H9 (cell line): ENCODE results near the gene CMAS. TPM values are rescaled to one million over a fixed set of nuclear protein-coding genes. Genes with fewer than 3 reads are reported as not detected.

Experiments
- DNase-seq: peaks from one replicate; pipeline ENCODE4 v3.0.0-alpha.2; 2017
- H2AFZ ChIP-seq: one replicate; pipeline ENCODE4 v1.6.1; 2013; ENCODE audit warnings: mild to moderate bottlenecking, low read length, control low read depth, moderate library complexity
- H2AK5ac ChIP-seq: 2 replicates; pipeline ENCODE4 v1.6.1; 2013; ENCODE audit warnings: low read length, control low read depth, mixed read lengths; ENCODE audit not compliant: insufficient read length
- H2BK120ac ChIP-seq: one replicate; pipeline ENCODE4 v1.6.1; 2013; ENCODE audit warnings: low read depth, mild to moderate bottlenecking, low read length, control low read depth, inconsistent platforms; ENCODE audit not compliant: poor library complexity, severe bottlenecking
- H2BK12ac ChIP-seq: 2 replicates; pipeline ENCODE4 v1.6.1; 2013; ENCODE audit warnings: low read length, control low read depth, mixed read lengths, low read depth; ENCODE audit not compliant: insufficient read length
- H2BK15ac ChIP-seq: 2 replicates; pipeline ENCODE4 v1.6.1; 2013; ENCODE audit warnings: low read depth, low read length, control low read depth
- H2BK20ac ChIP-seq: one replicate; pipeline ENCODE4 v1.6.1; 2013; ENCODE audit warnings: low read depth, mild to moderate bottlenecking, low read length, control low read depth, inconsistent platforms; ENCODE audit not compliant: poor library complexity, severe bottlenecking
- H2BK5ac ChIP-seq: 2 replicates; pipeline ENCODE4 v1.6.1; 2013; ENCODE audit warnings: low read length, control low read depth, mixed read lengths; ENCODE audit not compliant: insufficient read length
- H3K14ac ChIP-seq: 2 replicates; pipeline ENCODE4 v1.6.1; 2013; ENCODE audit warnings: low read length, control low read depth; ENCODE audit not compliant: insufficient read depth
- H3K18ac ChIP-seq: 2 replicates; pipeline ENCODE4 v1.6.1; 2013; ENCODE audit warnings: low read depth, mild to moderate bottlenecking, mixed read lengths, low read length, control low read depth; ENCODE audit not compliant: insufficient read length
- H3K23ac ChIP-seq: 2 replicates; pipeline ENCODE4 v1.6.1; 2013; ENCODE audit warnings: low read length, control low read depth, mixed read lengths, low read depth; ENCODE audit not compliant: insufficient read length
- H3K23me2 ChIP-seq: 2 replicates; pipeline ENCODE4 v1.6.1; 2013; ENCODE audit warnings: low read depth, mild to moderate bottlenecking, mixed read lengths, low read length, control low read depth; ENCODE audit not compliant: insufficient read length, poor library complexity, severe bottlenecking
- H3K27ac ChIP-seq: 2 replicates; pipeline ENCODE4 v1.5.1; 2013; ENCODE audit warnings: low read length, control low read depth, mixed read lengths, low read depth; ENCODE audit not compliant: insufficient read length
- H3K27me3 ChIP-seq: 2 replicates; pipeline ENCODE4 v1.6.1; 2013; ENCODE audit warnings: low read length, control low read depth, inconsistent platforms; ENCODE audit not compliant: insufficient read depth
- H3K4ac ChIP-seq: 2 replicates; pipeline ENCODE4 v1.6.1; 2013; ENCODE audit warnings: low read depth, mild to moderate bottlenecking, control low read depth, inconsistent platforms, low read length, moderate library complexity
- H3K4me1 ChIP-seq: 2 replicates; pipeline ENCODE4 v1.6.1; 2013; ENCODE audit warnings: low read length, control low read depth, inconsistent platforms; ENCODE audit not compliant: insufficient read depth
- H3K4me2 ChIP-seq: 2 replicates; pipeline ENCODE4 v1.6.1; 2013; ENCODE audit warnings: low read length, control low read depth, mixed read lengths; ENCODE audit not compliant: insufficient read length, insufficient read depth
- H3K56ac ChIP-seq: 2 replicates; pipeline ENCODE4 v1.6.1; 2013; ENCODE audit warnings: low read depth, mild to moderate bottlenecking, mixed read lengths, low read length, control low read depth; ENCODE audit not compliant: insufficient read length
- H3K79me1 ChIP-seq: 2 replicates; pipeline ENCODE4 v1.6.1; 2013; ENCODE audit warnings: low read depth, mild to moderate bottlenecking, moderate library complexity, low read length, control low read depth, inconsistent platforms; ENCODE audit not compliant: insufficient read depth, poor library complexity, severe bottlenecking
- H3K79me2 ChIP-seq: 2 replicates; pipeline ENCODE4 v1.6.1; 2013; ENCODE audit warnings: low read length, control low read depth, inconsistent platforms; ENCODE audit not compliant: insufficient read depth
- H3K9ac ChIP-seq: 2 replicates; pipeline ENCODE4 v1.6.1; 2013; ENCODE audit warnings: low read length, control low read depth, mixed read lengths; ENCODE audit not compliant: insufficient read length; ENCODE audit errors: extremely low read depth
- H3K9me3 ChIP-seq: one replicate; pipeline ENCODE4 v1.6.1; 2013; ENCODE audit warnings: low read depth, low read length, inconsistent platforms; ENCODE audit not compliant: control insufficient read depth
- H3T11ph ChIP-seq: one replicate; pipeline ENCODE4 v1.6.1; 2013; ENCODE audit warnings: mild to moderate bottlenecking, low read length, control low read depth, inconsistent platforms
- H4K20me1 ChIP-seq: one replicate; pipeline ENCODE4 v1.6.1; 2013; ENCODE audit not compliant: control insufficient read depth, insufficient read length, insufficient read depth
- H4K5ac ChIP-seq: 2 replicates; pipeline ENCODE4 v1.6.1; 2013; ENCODE audit warnings: low read depth, mild to moderate bottlenecking, mixed read lengths, low read length, control low read depth; ENCODE audit not compliant: insufficient read length
- H4K8ac ChIP-seq: replicated peaks from 2 replicates; pipeline ENCODE4 v1.6.1; 2013; ENCODE audit warnings: low read length, control low read depth, mixed read lengths, low read depth; ENCODE audit not compliant: insufficient read length
- H4K91ac ChIP-seq: 2 replicates; pipeline ENCODE4 v1.6.1; 2013; ENCODE audit warnings: low read depth, mild to moderate bottlenecking, moderate library complexity, mixed read lengths, low read length, control low read depth; ENCODE audit not compliant: insufficient read length
- H3K27ac Mint-ChIP-seq, 3 experiments: 2 replicates in 2 of 3; 3 replicates in 1 of 3; pipeline ENCODE4 v1.8.0; 2020 to 2021; ENCODE audit warnings: mixed read lengths in 3 of 3, mild to moderate bottlenecking in 1 of 3, moderate library complexity in 1 of 3
- H3K27me3 Mint-ChIP-seq: 2 replicates; pipeline ENCODE4 v1.8.0; 2021; ENCODE audit warnings: low read depth, mild to moderate bottlenecking, moderate library complexity, mixed read lengths
- H3K36me3 Mint-ChIP-seq, 3 experiments: 2 replicates in 2 of 3; 3 replicates in 1 of 3; pipeline ENCODE4 v1.8.0; 2020 to 2021; ENCODE audit warnings: low read depth in 3 of 3, mixed read lengths in 3 of 3; ENCODE audit not compliant: insufficient read depth in 1 of 3
- H3K4me1 Mint-ChIP-seq, 2 experiments: 2 replicates each; pipeline ENCODE4 v1.8.0; 2020; ENCODE audit warnings: mixed read lengths in 2 of 2
- H3K4me3 Mint-ChIP-seq, 2 experiments: 2 replicates in 1 of 2; 3 replicates in 1 of 2; pipeline ENCODE4 v1.8.0; 2020 to 2021; ENCODE audit warnings: mild to moderate bottlenecking in 2 of 2, mixed read lengths in 2 of 2, moderate library complexity in 1 of 2
- H3K9me3 Mint-ChIP-seq, 2 experiments: 2 replicates in 1 of 2; 3 replicates in 1 of 2; pipeline ENCODE4 v1.8.0; 2020; ENCODE audit warnings: mild to moderate bottlenecking in 2 of 2, mixed read lengths in 2 of 2, moderate library complexity in 1 of 2
- WGBS: extraction: QIAGEN DNeasy Blood & Tissue Kit; methylation state at CpG from one replicate; pipeline ENCODE4 v1.1.7; 2013; ENCODE audit warnings: missing lambda C conversion rate, low lambda C conversion rate, mixed read lengths; ENCODE audit not compliant: insufficient read length; ENCODE audit errors: extremely low coverage; 5-methylcytosine and 5-hydroxymethylcytosine counted together
- total RNA-seq: library from RNA; stranded (reverse); gene quantifications from 2 replicates; pipeline ENCODE4 v1.2.1, GENCODE V29; 2021
- TF ChIP-seq, protein P1 (sequence below): fragments of 200-600 bp; sonication (generic); conservative IDR thresholded peaks from 3 replicates; pipeline ENCODE4 v1.8.0; 2021; ENCODE audit warnings: antibody characterized with exemption, mild to moderate bottlenecking

The CMAS gene
- total RNA-seq, 1 experiment from 2014 or later: 47.4 TPM

DNA sequence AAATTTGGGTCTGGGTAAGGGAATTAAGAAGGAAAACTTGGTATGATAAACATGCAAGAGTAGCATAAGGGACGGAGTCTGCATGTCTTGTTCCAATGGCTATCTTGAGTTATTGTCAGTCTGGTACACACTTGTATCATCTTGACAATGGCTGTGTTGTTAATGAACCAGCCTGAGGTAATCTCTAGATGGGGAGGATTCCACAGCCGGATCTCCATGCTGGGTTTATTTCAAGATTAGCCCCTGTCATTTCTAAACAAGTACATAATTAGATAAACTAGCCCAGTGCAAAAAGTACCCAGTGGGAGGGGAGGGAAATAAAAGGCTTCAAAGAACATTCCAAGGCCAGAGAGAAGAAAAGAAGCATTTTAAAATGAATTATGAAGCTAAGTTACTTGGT is 16.5 kb upstream of the CMAS start:
- H3K79me1 ChIP-seq: no peaks in the 10 kb centered on the region
- Mint-ChIP-seq H3K9me3 (peaks cover under 1 to 7% of the 10 kb centered on the region in 2 experiments), H3K27ac (no peak overlapping the region), H3K27me3 (no peaks in the 10 kb centered on the region), H3K4me1 (peaks cover 5% of the 10 kb centered on the region in 2 experiments), H3K4me3 (no peak overlapping the region), H3K36me3 (no peaks in the 10 kb centered on the region)
- H4K20me1 ChIP-seq: no peaks in the 10 kb centered on the region
- no peak overlapping the region for H3K4ac ChIP-seq
- H4K5ac ChIP-seq: no peak overlapping the region
- H3K14ac ChIP-seq: no peak overlapping the region
- no peak overlapping the region for H2AK5ac ChIP-seq
- no peak overlapping the region for H2BK20ac ChIP-seq
- no peak for DNase-seq
- H3K9ac ChIP-seq: no peak overlapping the region
- H3K23ac ChIP-seq: no peak overlapping the region
- no peak overlapping the region for H2AFZ ChIP-seq
- TF ChIP-seq, protein P1, sequence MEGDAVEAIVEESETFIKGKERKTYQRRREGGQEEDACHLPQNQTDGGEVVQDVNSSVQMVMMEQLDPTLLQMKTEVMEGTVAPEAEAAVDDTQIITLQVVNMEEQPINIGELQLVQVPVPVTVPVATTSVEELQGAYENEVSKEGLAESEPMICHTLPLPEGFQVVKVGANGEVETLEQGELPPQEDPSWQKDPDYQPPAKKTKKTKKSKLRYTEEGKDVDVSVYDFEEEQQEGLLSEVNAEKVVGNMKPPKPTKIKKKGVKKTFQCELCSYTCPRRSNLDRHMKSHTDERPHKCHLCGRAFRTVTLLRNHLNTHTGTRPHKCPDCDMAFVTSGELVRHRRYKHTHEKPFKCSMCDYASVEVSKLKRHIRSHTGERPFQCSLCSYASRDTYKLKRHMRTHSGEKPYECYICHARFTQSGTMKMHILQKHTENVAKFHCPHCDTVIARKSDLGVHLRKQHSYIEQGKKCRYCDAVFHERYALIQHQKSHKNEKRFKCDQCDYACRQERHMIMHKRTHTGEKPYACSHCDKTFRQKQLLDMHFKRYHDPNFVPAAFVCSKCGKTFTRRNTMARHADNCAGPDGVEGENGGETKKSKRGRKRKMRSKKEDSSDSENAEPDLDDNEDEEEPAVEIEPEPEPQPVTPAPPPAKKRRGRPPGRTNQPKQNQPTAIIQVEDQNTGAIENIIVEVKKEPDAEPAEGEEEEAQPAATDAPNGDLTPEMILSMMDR: no peak
- H2BK120ac ChIP-seq: no peak overlapping the region
- no peak overlapping the region for H3K56ac ChIP-seq
- no peaks in the 10 kb centered on the region for H3K27me3 ChIP-seq
- no peak overlapping the region for H3K4me2 ChIP-seq
- no peak overlapping the region for H3K27ac ChIP-seq
- no peak overlapping the region for H2BK5ac ChIP-seq
- H3K4me1 ChIP-seq: no peaks in the 10 kb centered on the region
- no peaks in the 10 kb centered on the region for H3K9me3 ChIP-seq
- no peak overlapping the region for H3K18ac ChIP-seq
- WGBS: no CpG with 5 or more reads among the region's 2 CpGs
- no peaks in the 10 kb centered on the region for H3K79me2 ChIP-seq
- no peak overlapping the region for H2BK15ac ChIP-seq
- H2BK12ac ChIP-seq: no peak overlapping the region
- no peak overlapping the region for H3T11ph ChIP-seq
- no peaks in the 10 kb centered on the region for H3K23me2 ChIP-seq
- no peak overlapping the region for H4K8ac ChIP-seq
- H4K91ac ChIP-seq: no peak overlapping the region
